Lower leg skin (tissue), 4 donors: ENCODE measurements around the gene FCAMR. TPM values are rescaled to one million over a fixed set of nuclear protein-coding genes. Genes with fewer than 3 reads are reported as not detected.

Experiments used
- DNase-seq, 2 donors: peaks; one replicate each; pipeline ENCODE4 v3.0.0-alpha.2; 2019; ENCODE audit warnings: low spot score in 2 of 2
- H3K4me3 ChIP-seq: fragments of 200-600 bp; sonication (generic); 2 replicates; pipeline ENCODE4 v1.5.1; 2017; ENCODE audit warnings: mild to moderate bottlenecking, low read depth; ENCODE audit not compliant: poor library complexity, severe bottlenecking
- CTCF ChIP-seq, 3 donors: fragments of 450-650 bp; IDR thresholded peaks; one replicate each; pipeline ENCODE4 v1.5.1; 2016; ENCODE audit warnings: antibody characterized with exemption in 3 of 3, mild to moderate bottlenecking in 3 of 3, moderate library complexity in 2 of 3
- POLR2A ChIP-seq, 2 donors: fragments of 450-650 bp; IDR thresholded peaks; one replicate each; pipeline ENCODE4 v1.6.1; 2016 to 2017; ENCODE audit warnings: antibody characterized with exemption in 2 of 2, mild to moderate bottlenecking in 1 of 2, moderate library complexity in 1 of 2
- WGBS, 2 donors: methylation state at CpG; one replicate each; pipeline ENCODE4 v1.1.5; 2018; 5-methylcytosine and 5-hydroxymethylcytosine counted together
- intact Hi-C: fragments of 100-400 bp; cut with DNase I; formaldehyde crosslinking; loops from one replicate; pipeline ENCODE4 v1.15.0; 2023; ENCODE audit warnings: low total_unique reads
- total RNA-seq, 4 donors: library from RNA; depleted of rRNA; stranded (reverse); fragments of >200 nt; gene quantifications; one replicate each; pipeline ENCODE4 v1.1.0, GENCODE V29; 2016

FCAMR gene
- total RNA-seq, 4 donors from 2014 or later: not detected

- 75 to 78% methylated on average over 8 of the region's 8 CpGs for WGBS, 2 donors
- DNase-seq: peak in 1 of 2 donors; percentile 57
- TF ChIP-seq POLR2A (IDR thresholded peaks at IDR 0.05): no peak
- no peak for TF ChIP-seq CTCF (IDR thresholded peaks at IDR 0.05)
- intact Hi-C loops: no loop called here
- no peak overlapping the region for H3K4me3 ChIP-seq
Observed at GRCh38 chr1:206967096-206967849, 3.0 kb downstream of the FCAMR start.

GRCh38 chr1:206965781-206966180 lies 4.5 kb downstream of the FCAMR start:
- WGBS, 2 donors: 83 to 97% methylated on average over 2 of the region's 2 CpGs
- no peak for DNase-seq
- no peak for TF ChIP-seq POLR2A (IDR thresholded peaks at IDR 0.05)
- no peak overlapping the region for H3K4me3 ChIP-seq
- intact Hi-C loops: no loop called here

- no peak for TF ChIP-seq POLR2A (IDR thresholded peaks at IDR 0.05)
- TF ChIP-seq CTCF (IDR thresholded peaks at IDR 0.05): no peak
- 75 to 100% methylated on average over 1 of the region's 1 CpG for WGBS, 2 donors
- no peak overlapping the region for H3K4me3 ChIP-seq
- DNase-seq: no peak
- intact Hi-C loops: no loop called here
Observed at GRCh38 chr1:206963740-206964139, 6.5 kb downstream of the FCAMR start.

GRCh38 chr1:206963119-206963712 lies 7.0 kb downstream of the FCAMR start:
- 85 to 86% methylated on average over 5 of the region's 5 CpGs for WGBS, 2 donors
- no peak for DNase-seq
- TF ChIP-seq POLR2A (IDR thresholded peaks at IDR 0.05) (no peak), CTCF (IDR thresholded peaks at IDR 0.05) (no peak)
- no peak overlapping the region for H3K4me3 ChIP-seq
- intact Hi-C loops: no loop called here

- no peak overlapping the region for H3K4me3 ChIP-seq
- WGBS, 2 donors: 83 to 85% methylated on average over 7 of the region's 7 CpGs
- intact Hi-C loops: no loop called here
- TF ChIP-seq POLR2A (IDR thresholded peaks at IDR 0.05): no peak
- TF ChIP-seq CTCF (IDR thresholded peaks at IDR 0.05): no peak
- DNase-seq: no peak
Observed at GRCh38 chr1:206962272-206962671, 8.0 kb downstream of the FCAMR start.

GRCh38 chr1:206961668-206962067 lies 8.6 kb downstream of the FCAMR start:
- intact Hi-C loops: no loop called here
- DNase-seq: no peak
- no peak overlapping the region for H3K4me3 ChIP-seq
- WGBS, 2 donors: 54 to 60% methylated on average over 3 of the region's 3 CpGs
- TF ChIP-seq POLR2A (IDR thresholded peaks at IDR 0.05) (no peak), CTCF (IDR thresholded peaks at IDR 0.05) (no peak)
